GM23338 (cell line): ENCODE measurements around the gene TSHZ2. TPM values are rescaled to one million over a fixed set of nuclear protein-coding genes. Genes with fewer than 3 reads are reported as not detected.

Experiments used
- ATAC-seq: fragments of 200-7000 bp; cut with Tn5 transposase; 3 replicates; pipeline ENCODE4 v1.9.1; 2020
- DNase-seq: peaks from one replicate; pipeline ENCODE4 v3.0.0-alpha.2; 2015; ENCODE audit warnings: low spot score
- H2AFZ ChIP-seq: fragments of 200-600 bp; sonication (generic); 2 replicates; pipeline ENCODE4 v1.8.0; 2016; ENCODE audit warnings: antibody characterized with exemption, mild to moderate bottlenecking, moderate library complexity
- H3F3A ChIP-seq: fragments of 200-600 bp; sonication (generic); replicated peaks from 2 replicates; pipeline ENCODE4 v1.8.0; 2017; ENCODE audit warnings: antibody characterized with exemption, mixed run types, low read depth
- H3K27ac ChIP-seq: fragments of 200-600 bp; sonication (generic); 2 replicates; pipeline ENCODE4 v1.6.1; 2016; ENCODE audit warnings: low read depth
- H3K27me3 ChIP-seq: fragments of 200-600 bp; sonication (generic); 2 replicates; pipeline ENCODE4 v1.8.0; 2016; ENCODE audit warnings: mild to moderate bottlenecking, mixed run types, moderate library complexity; ENCODE audit not compliant: insufficient read depth
- H3K36me3 ChIP-seq: fragments of 200-600 bp; sonication (generic); 2 replicates; pipeline ENCODE4 v1.8.0; 2016; ENCODE audit warnings: mild to moderate bottlenecking; ENCODE audit not compliant: insufficient read depth
- H3K4me1 ChIP-seq: fragments of 200-600 bp; sonication (generic); 2 replicates; pipeline ENCODE4 v1.8.0; 2016; ENCODE audit warnings: mild to moderate bottlenecking, moderate library complexity; ENCODE audit not compliant: insufficient read depth
- H3K4me2 ChIP-seq: fragments of 200-600 bp; sonication (generic); 2 replicates; pipeline ENCODE4 v1.7.1; 2017; ENCODE audit warnings: mixed run types
- H3K4me3 ChIP-seq: fragments of 200-600 bp; sonication (generic); 2 replicates; pipeline ENCODE4 v1.6.1; 2016; ENCODE audit warnings: mixed run types
- H3K79me2 ChIP-seq: fragments of 200-600 bp; sonication (generic); replicated peaks from 2 replicates; pipeline ENCODE4 v1.8.0; 2017; ENCODE audit warnings: mild to moderate bottlenecking; ENCODE audit not compliant: insufficient read depth
- H3K9me2 ChIP-seq: fragments of 200-600 bp; sonication (generic); 2 replicates; pipeline ENCODE4 v1.8.0; 2017; ENCODE audit not compliant: insufficient read depth
- H4K20me1 ChIP-seq: fragments of 200-600 bp; sonication (generic); replicated peaks from 2 replicates; pipeline ENCODE4 v1.8.0; 2017; ENCODE audit warnings: mild to moderate bottlenecking; ENCODE audit not compliant: insufficient read depth
- H3K27ac Mint-ChIP-seq: 2 replicates; pipeline ENCODE4 v1.8.0; 2020; ENCODE audit warnings: inconsistent platforms, mild to moderate bottlenecking, moderate library complexity, mixed read lengths
- H3K27me3 Mint-ChIP-seq: 3 replicates; pipeline ENCODE4 v1.8.0; 2022; ENCODE audit warnings: low read depth, mild to moderate bottlenecking, moderate library complexity, mixed read lengths, inconsistent platforms; ENCODE audit not compliant: insufficient read depth, poor library complexity
- H3K36me3 Mint-ChIP-seq: 3 replicates; pipeline ENCODE4 v1.8.0; 2021; ENCODE audit warnings: low read depth, mild to moderate bottlenecking, inconsistent platforms, moderate library complexity, mixed read lengths
- H3K4me1 Mint-ChIP-seq: 3 replicates; pipeline ENCODE4 v1.8.0; 2020; ENCODE audit warnings: mild to moderate bottlenecking, inconsistent platforms, mixed read lengths
- H3K4me3 Mint-ChIP-seq: 3 replicates; pipeline ENCODE4 v1.8.0; 2021; ENCODE audit warnings: moderate library complexity, mild to moderate bottlenecking, inconsistent platforms, mixed read lengths
- H3K9me3 Mint-ChIP-seq: 3 replicates; pipeline ENCODE4 v1.8.0; 2020; ENCODE audit warnings: moderate library complexity, mild to moderate bottlenecking, inconsistent platforms, mixed read lengths
- CREB1 ChIP-seq: fragments of 250-450 bp; sonication (Bioruptor Pico); IDR thresholded peaks from 2 replicates; pipeline ENCODE4 v1.5.0; 2020; ENCODE audit warnings: low read depth, mild to moderate bottlenecking, moderate library complexity
- CTCF ChIP-seq, 2 experiments: fragments of 200-600 bp in 1 of 2; sonication (generic) in 1 of 2; conservative IDR thresholded peaks; 2 replicates each; pipeline versions ENCODE4 v1.5.1 to v1.6.1; 2016 to 2017; ENCODE audit warnings: antibody characterized with exemption in 2 of 2, low read depth in 2 of 2, mild to moderate bottlenecking in 2 of 2, moderate library complexity in 1 of 2
- ETS1 ChIP-seq: IDR thresholded peaks from 2 replicates; pipeline ENCODE4 v1.6.1; 2016; ENCODE audit warnings: antibody characterized with exemption
- EZH2 ChIP-seq: fragments of 200-600 bp; sonication (generic); IDR thresholded peaks from one replicate; pipeline ENCODE4 v1.8.0; 2017; ENCODE audit warnings: antibody characterized with exemption, mild to moderate bottlenecking, low read depth; ENCODE audit not compliant: unreplicated experiment
- EZH2phosphoT487 ChIP-seq: fragments of 200-600 bp; sonication (generic); IDR thresholded peaks from one replicate; pipeline ENCODE4 v1.8.1; 2018; ENCODE audit warnings: antibody characterized with exemption; ENCODE audit not compliant: unreplicated experiment
- JUNB ChIP-seq: IDR thresholded peaks from one replicate; pipeline ENCODE4 v1.6.1; 2016; ENCODE audit warnings: antibody characterized with exemption; ENCODE audit not compliant: unreplicated experiment
- NANOG ChIP-seq: IDR thresholded peaks from 2 replicates; pipeline ENCODE4 v1.6.1; 2016; ENCODE audit warnings: antibody characterized with exemption, borderline replicate concordance
- POLR2AphosphoS5 ChIP-seq: IDR thresholded peaks from 2 replicates; pipeline ENCODE4 v1.6.1; 2016; ENCODE audit warnings: antibody characterized with exemption, low read depth
- REST ChIP-seq: IDR thresholded peaks from one replicate; pipeline ENCODE4 v1.6.1; 2018; ENCODE audit warnings: antibody characterized with exemption; ENCODE audit not compliant: unreplicated experiment
- STAT1 ChIP-seq: IDR thresholded peaks from one replicate; pipeline ENCODE4 v1.6.1; 2016; ENCODE audit warnings: antibody characterized with exemption; ENCODE audit not compliant: unreplicated experiment
- ZNF114 ChIP-seq: fragments of 250-450 bp; sonication (Bioruptor Pico); IDR thresholded peaks from 2 replicates; pipeline ENCODE4 v1.5.0; 2020; ENCODE audit warnings: mild to moderate bottlenecking, moderate library complexity
- ZNF331 ChIP-seq: fragments of 250-450 bp; sonication (Bioruptor Pico); IDR thresholded peaks from 2 replicates; pipeline ENCODE4 v1.5.0; 2020; ENCODE audit warnings: low read depth, mild to moderate bottlenecking, moderate library complexity
- ZNF462 ChIP-seq: fragments of 250-450 bp; sonication (Bioruptor Pico); IDR thresholded peaks from 2 replicates; pipeline ENCODE4 v1.5.0; 2020; ENCODE audit warnings: mild to moderate bottlenecking, moderate library complexity
- polyA plus RNA-seq: library from polyadenylated mRNA; unstranded; fragments of >200 nt; fragmentation: Nextera tagmentation; extraction: Ambion mirVana; gene quantifications from 2 replicates; pipeline ENCODE4 v1.2.1, GENCODE V29; 2016
- total RNA-seq: library from RNA; depleted of rRNA; stranded (reverse); fragments of >200 nt; shearing (Covaris generic); gene quantifications from 2 replicates; pipeline ENCODE4 v1.2.3, GENCODE V29; 2014

Gene TSHZ2
- total and polyA plus RNA-seq, 2 experiments from 2014 or later, result 0.49 to 1.3 TPM

GRCh38 chr20:53448875-53449274 is 476.7 kb downstream of the TSHZ2 start:
- Histone ChIP-seq H3K4me2 (no peak overlapping the region), H3K36me3 (0 out of 2 replicates have a peak, but pooled peaks cover 5% of the 10 kb centered on the region), H2AFZ (no peak overlapping the region), H4K20me1 (no peaks in the 10 kb centered on the region), H3K79me2 (no peaks in the 10 kb centered on the region), H3K4me3 (no peak overlapping the region), H3K9me2 (0 out of 2 replicates have a peak, but pooled peaks cover 3% of the 10 kb centered on the region), H3K27me3 (no peaks in the 10 kb centered on the region), H3K4me1 (no peaks in the 10 kb centered on the region; the same call in 1 of the 2 replicates), H3K27ac (no peak overlapping the region), H3F3A (no peaks in the 10 kb centered on the region)
- Mint-ChIP-seq H3K4me3 (no peak overlapping the region), H3K36me3 (peaks cover 13% of the 10 kb centered on the region; the same call in 2 of the 3 replicates), H3K4me1 (peaks cover 2% of the 10 kb centered on the region; the same call in 2 of the 3 replicates), H3K9me3 (peaks cover 30% of the 10 kb centered on the region), H3K27me3 (peaks cover 3% of the 10 kb centered on the region), H3K27ac (no peak overlapping the region)
- ATAC-seq, result no peak
- TF ChIP-seq NANOG (no peak), ETS1 (no peak), ZNF331 (CRISPR knock-in tag) (no peak), ZNF114 (CRISPR knock-in tag) (no peak), JUNB (no peak), CTCF (conservative IDR thresholded peaks at IDR 0.05; ENCODE audit: low read depth in 2 of 2) (no peak), ZNF462 (CRISPR knock-in tag) (no peak), EZH2phosphoT487 (no peak), POLR2AphosphoS5 (no peak), CREB1 (CRISPR knock-in tag) (no peak), STAT1 (no peak), REST (no peak), EZH2 (no peak)
- DNase-seq, result no peak
